Mucosa of gallbladder (tissue), 1 donor: Measurements from ENCODE around the gene NEDD1. TPM values are rescaled to one million over a fixed set of nuclear protein-coding genes. Genes with fewer than 3 reads are reported as not detected.

Experiments
- DNase-seq: peaks from one replicate; pipeline ENCODE4 v3.0.0-alpha.2; 2020; ENCODE audit warnings: low spot score
- total RNA-seq: library from RNA; stranded (reverse); gene quantifications from one replicate; pipeline ENCODE4 v1.2.1, GENCODE V29; 2021
- donor health status: DM: no; HTN: no; CAD: no.

The NEDD1 gene
- total RNA-seq, 1 donor from 2014 or later = 13.0 TPM

GRCh38 chr12:96902076-96902475, 5.0 kb upstream of the NEDD1 start:
- no peak for DNase-seq

GRCh38 chr12:96906498-96906848, 584 bp upstream of the NEDD1 start:
- no peak for DNase-seq

- no peak for DNase-seq
Observed at GRCh38 chr12:96907671-96908422, 790 bp downstream of the NEDD1 start.

GRCh38 chr12:96908423-96908675, 1.3 kb downstream of the NEDD1 start:
- no peak for DNase-seq

- DNase-seq = no peak
Observed at GRCh38 chr12:96912261-96912660, 5.2 kb downstream of the NEDD1 start.

GRCh38 chr12:96912943-96913342, 5.9 kb downstream of the NEDD1 start:
- no peak for DNase-seq

GRCh38 chr12:96919510-96920210, 12.6 kb downstream of the NEDD1 start:
- DNase-seq = no peak

GRCh38 chr12:96948782-96949181, 41.7 kb downstream of the NEDD1 start:
- DNase-seq = no peak

- no peak for DNase-seq
Observed at GRCh38 chr12:96979532-96979931, 72.5 kb downstream of the NEDD1 start.

GRCh38 chr12:96980991-96981414, 73.9 kb downstream of the NEDD1 start:
- no peak for DNase-seq

GRCh38 chr12:96981911-96982310, 74.9 kb downstream of the NEDD1 start:
- DNase-seq = no peak

- no peak for DNase-seq
Observed at GRCh38 chr12:96982671-96983070, 75.6 kb downstream of the NEDD1 start.

GRCh38 chr12:96985515-96986362, 78.7 kb downstream of the NEDD1 start:
- no peak for DNase-seq

- no peak for DNase-seq
Observed at GRCh38 chr12:96986883-96987523, 79.9 kb downstream of the NEDD1 start.

GRCh38 chr12:96988919-96989318, 81.9 kb downstream of the NEDD1 start:
- DNase-seq = no peak

- DNase-seq = no peak
Observed at GRCh38 chr12:96989916-96990315, 82.9 kb downstream of the NEDD1 start.

GRCh38 chr12:96994900-96995299, 87.8 kb downstream of the NEDD1 start:
- DNase-seq = no peak

GRCh38 chr12:96995861-96996260, 88.8 kb downstream of the NEDD1 start:
- no peak for DNase-seq

GRCh38 chr12:96997797-96998484, 90.9 kb downstream of the NEDD1 start:
- no peak for DNase-seq

- no peak for DNase-seq
Observed at GRCh38 chr12:97003276-97003675, 96.2 kb downstream of the NEDD1 start.
